Effector memory CD8-positive, alpha-beta T cell (primary cell): Measurements from ENCODE around the gene GIT2.
"Not testable (repeated sequence)": the region's sequence is repeated elsewhere in the genome, so short reads cannot be mapped to it uniquely, and the experiment has no call there.

ENCODE experiments used
- ATAC-seq: fragments of 150-1000 bp; cut with Tn5 transposase; replicated peaks from 2 replicates; pipeline ENCODE4 v1.10.0; 2021; ENCODE audit warnings: mild to moderate bottlenecking, moderate library complexity
- DNase-seq, 3 experiments: peaks; one replicate each; pipeline ENCODE4 v3.0.0; 2021
- H3K27ac Mint-ChIP-seq, 2 donors: one replicate each; pipeline ENCODE4 v1.8.0; 2022; ENCODE audit warnings: mild to moderate bottlenecking in 2 of 2, mixed read lengths in 2 of 2, moderate library complexity in 2 of 2
- H3K27me3 Mint-ChIP-seq, 2 donors: one replicate each; pipeline ENCODE4 v1.8.0; 2022; ENCODE audit warnings: mixed read lengths in 2 of 2
- H3K36me3 Mint-ChIP-seq: one replicate; pipeline ENCODE4 v1.8.0; 2022; ENCODE audit warnings: mild to moderate bottlenecking, moderate library complexity, mixed read lengths; ENCODE audit not compliant: insufficient read depth
- H3K4me1 Mint-ChIP-seq, 2 donors: one replicate each; pipeline ENCODE4 v1.8.0; 2022; ENCODE audit warnings: low read depth in 2 of 2, mixed read lengths in 2 of 2
- H3K4me3 Mint-ChIP-seq, 2 donors: one replicate each; pipeline ENCODE4 v1.8.0; 2022; ENCODE audit warnings: mild to moderate bottlenecking in 2 of 2, mixed read lengths in 2 of 2, moderate library complexity in 2 of 2
- H3K9me3 Mint-ChIP-seq, 2 donors: one replicate each; pipeline ENCODE4 v1.8.0; 2022; ENCODE audit warnings: mixed read lengths in 2 of 2

The GIT2 gene

GRCh38 chr12:109892165-109892715 lies 103.9 kb downstream of the GIT2 start:
- ATAC-seq (no peak), DNase-seq (no peak)
- peak overlapping the region; percentile 50 to 74 for H3K27ac Mint-ChIP-seq
- H3K4me3 Mint-ChIP-seq: peak overlapping the region; percentile 55 to 62
- H3K27me3 Mint-ChIP-seq: no peaks in the 10 kb centered on the region
- no peaks in the 10 kb centered on the region for H3K9me3 Mint-ChIP-seq
- peaks cover 37 to 51% of the 10 kb centered on the region in 2 donors for H3K4me1 Mint-ChIP-seq
- peaks cover 5% of the 10 kb centered on the region for H3K36me3 Mint-ChIP-seq

GRCh38 chr12:109891731-109892130 lies 104.4 kb downstream of the GIT2 start:
- peaks cover 37 to 51% of the 10 kb centered on the region in 2 donors for H3K4me1 Mint-ChIP-seq
- H3K27me3 Mint-ChIP-seq, H3K9me3 Mint-ChIP-seq, ATAC-seq, DNase-seq, H3K36me3 Mint-ChIP-seq: not testable (repeated sequence)
- H3K27ac Mint-ChIP-seq: peak overlapping the region; percentile 50 to 74
- peak overlapping the region; percentile 51 to 62 for H3K4me3 Mint-ChIP-seq

GRCh38 chr12:109890620-109891170 lies 105.5 kb downstream of the GIT2 start:
- Mint-ChIP-seq H3K27me3 (no peaks in the 10 kb centered on the region), H3K27ac (peak overlapping the region in 1 of 2 donors; percentile 32), H3K4me1 (peaks cover 37 to 51% of the 10 kb centered on the region in 2 donors), H3K36me3 (peaks cover 2% of the 10 kb centered on the region), H3K9me3 (no peaks in the 10 kb centered on the region), H3K4me3 (no peak overlapping the region)
- DNase-seq (no peak), ATAC-seq (no peak)

GRCh38 chr12:109888179-109889020 lies 107.8 kb downstream of the GIT2 start:
- H3K27ac Mint-ChIP-seq: peak overlapping the region; percentile 98 to 99
- peaks cover 34 to 47% of the 10 kb centered on the region in 2 donors for H3K4me1 Mint-ChIP-seq
- DNase-seq (peak in 1 of 3 experiments; percentile 29), ATAC-seq (peak; percentile 81)
- peaks cover 2% of the 10 kb centered on the region for H3K36me3 Mint-ChIP-seq
- H3K27me3 Mint-ChIP-seq: no peaks in the 10 kb centered on the region
- no peaks in the 10 kb centered on the region for H3K9me3 Mint-ChIP-seq
- peak overlapping the region; percentile 82 to 83 for H3K4me3 Mint-ChIP-seq

GRCh38 chr12:109885616-109886015 lies 110.6 kb downstream of the GIT2 start:
- ATAC-seq: no peak
- Mint-ChIP-seq H3K36me3 (peaks cover 6% of the 10 kb centered on the region), H3K27me3 (no peaks in the 10 kb centered on the region), H3K9me3 (no peaks in the 10 kb centered on the region), H3K4me3 (no peak overlapping the region), H3K4me1 (peaks cover 33 to 35% of the 10 kb centered on the region in 2 donors), H3K27ac (no peak overlapping the region)
- no peak for DNase-seq

- ATAC-seq (no peak), DNase-seq (no peak)
- Mint-ChIP-seq H3K4me1 (peaks cover 34 to 37% of the 10 kb centered on the region in 2 donors), H3K9me3 (no peaks in the 10 kb centered on the region), H3K27ac (no peak overlapping the region), H3K27me3 (no peaks in the 10 kb centered on the region), H3K36me3 (peaks cover 9% of the 10 kb centered on the region), H3K4me3 (no peak overlapping the region)
Observed at GRCh38 chr12:109883461-109883860, 112.7 kb downstream of the GIT2 start.

GRCh38 chr12:109881752-109882151 lies 114.4 kb downstream of the GIT2 start:
- no peaks in the 10 kb centered on the region for H3K27me3 Mint-ChIP-seq
- DNase-seq (no peak), ATAC-seq (no peak)
- H3K36me3 Mint-ChIP-seq: peaks cover 9% of the 10 kb centered on the region
- H3K4me1 Mint-ChIP-seq: peaks cover 31 to 42% of the 10 kb centered on the region in 2 donors
- peak overlapping the region in 1 of 2 donors; percentile 100 for H3K4me3 Mint-ChIP-seq
- H3K9me3 Mint-ChIP-seq: no peaks in the 10 kb centered on the region
- no peak overlapping the region for H3K27ac Mint-ChIP-seq

GRCh38 chr12:109880938-109881337 lies 115.2 kb downstream of the GIT2 start:
- H3K27me3 Mint-ChIP-seq: no peaks in the 10 kb centered on the region
- ATAC-seq (no peak), DNase-seq (no peak)
- peak overlapping the region; percentile 79 to 100 for H3K4me3 Mint-ChIP-seq
- no peaks in the 10 kb centered on the region for H3K9me3 Mint-ChIP-seq
- H3K4me1 Mint-ChIP-seq: peaks cover 37 to 48% of the 10 kb centered on the region in 2 donors
- H3K27ac Mint-ChIP-seq: peak overlapping the region; percentile 99
- peaks cover 9% of the 10 kb centered on the region for H3K36me3 Mint-ChIP-seq

- peaks cover 44 to 54% of the 10 kb centered on the region in 2 donors for H3K4me1 Mint-ChIP-seq
Observed at GRCh38 chr12:109880043-109880931, 115.9 kb downstream of the GIT2 start, which contains the start of gene GLTP. Gene GLTP (minus strand): TSS chr12:109880541. CDS start chr12:109880374, 167 bp downstream.

More at GRCh38 chr12:109880043-109880931, 115.9 kb downstream of the GIT2 start, which contains the start of gene GLTP:
- Mint-ChIP-seq H3K9me3 (no peaks in the 10 kb centered on the region), H3K27me3 (no peaks in the 10 kb centered on the region), H3K4me3 (peak within 1 kb of the TSS; percentile 99 to 100), H3K27ac (peak within 1 kb of the TSS; percentile 99), H3K36me3 (peaks cover 9% of the 10 kb centered on the region)
- ATAC-seq (peak; percentile 94), DNase-seq (peak; percentile 85 to 93 (median 89))
